Naive thymus-derived CD4-positive, alpha-beta T cell (primary cell): ENCODE measurements around the gene TMEM132A. TPM values are rescaled to one million over a fixed set of nuclear protein-coding genes. Genes with fewer than 3 reads are reported as not detected.
"Not testable (repeated sequence)": the region's sequence is repeated elsewhere in the genome, so short reads cannot be mapped to it uniquely, and the experiment has no call there.

ENCODE experiments used
- ATAC-seq: fragments of 150-1000 bp; cut with Tn5 transposase; 2 replicates; pipeline ENCODE4 v1.10.0; 2021; ENCODE audit warnings: mild to moderate bottlenecking, moderate library complexity
- CTCF ChIA-PET: fragments of 350-600 bp; sonication (Branson Sonifier 250); formaldehyde crosslinking; loops from one replicate; lab custom pipeline; 2021; ENCODE audit warnings: antibody characterized with exemption; lab: Charles Lee
- POLR2A ChIA-PET: fragments of 350-600 bp; sonication (Branson Sonifier 250); formaldehyde crosslinking; loops from one replicate; lab custom pipeline; 2021; ENCODE audit warnings: antibody characterized with exemption, inconsistent platforms; lab: Charles Lee
- DNase-seq, 9 donors: peaks; one replicate each; pipeline versions ENCODE4 v3.0.0 to v3.0.0-alpha.2; 2020 to 2022; ENCODE audit warnings: mixed read lengths in 1 of 9
- H3K27ac ChIP-seq: one replicate; pipeline ENCODE4 v1.7.0; 2013; ENCODE audit warnings: mild to moderate bottlenecking, low read depth, low read length, moderate library complexity
- H3K27me3 ChIP-seq, 2 donors: one replicate each; pipeline ENCODE4 v1.7.0; 2013; ENCODE audit warnings: low read length in 2 of 2, mild to moderate bottlenecking in 2 of 2, moderate library complexity in 2 of 2; ENCODE audit not compliant: control insufficient read depth in 2 of 2, insufficient read depth in 2 of 2
- H3K36me3 ChIP-seq, 3 experiments: 1 replicate in 2 of 3; 2 replicates in 1 of 3; pipeline ENCODE4 v1.7.0; 2013; ENCODE audit warnings: low read length in 3 of 3, mild to moderate bottlenecking in 3 of 3, moderate library complexity in 1 of 3; ENCODE audit not compliant: insufficient read depth in 3 of 3, control insufficient read depth in 2 of 3
- H3K4me1 ChIP-seq, 2 donors: one replicate each; pipeline ENCODE4 v1.7.0; 2013; ENCODE audit warnings: low read length in 2 of 2, mild to moderate bottlenecking in 2 of 2, moderate library complexity in 1 of 2; ENCODE audit not compliant: control insufficient read depth in 2 of 2, insufficient read depth in 2 of 2
- H3K4me3 ChIP-seq: 2 replicates; pipeline ENCODE4 v1.7.0; 2013; ENCODE audit warnings: mild to moderate bottlenecking, low read length
- H3K9me3 ChIP-seq, 3 experiments: 1 replicate in 2 of 3; 2 replicates in 1 of 3; pipeline ENCODE4 v1.7.0; 2013; ENCODE audit warnings: low read length in 3 of 3; ENCODE audit not compliant: control insufficient read depth in 2 of 3
- H3K27ac Mint-ChIP-seq, 9 donors: one replicate each; pipeline ENCODE4 v1.8.0; 2020 to 2022; ENCODE audit warnings: mixed read lengths in 9 of 9, mild to moderate bottlenecking in 8 of 9, moderate library complexity in 5 of 9, inconsistent platforms in 2 of 9
- H3K27me3 Mint-ChIP-seq, 5 donors: one replicate each; pipeline ENCODE4 v1.8.0; 2021 to 2022; ENCODE audit warnings: mixed read lengths in 5 of 5, mild to moderate bottlenecking in 1 of 5
- H3K36me3 Mint-ChIP-seq, 5 donors: one replicate each; pipeline ENCODE4 v1.8.0; 2020 to 2022; ENCODE audit warnings: mixed read lengths in 5 of 5, mild to moderate bottlenecking in 3 of 5, inconsistent platforms in 1 of 5
- H3K4me1 Mint-ChIP-seq, 7 donors: one replicate each; pipeline ENCODE4 v1.8.0; 2020 to 2022; ENCODE audit warnings: mixed read lengths in 7 of 7, mild to moderate bottlenecking in 3 of 7, inconsistent platforms in 1 of 7
- H3K4me3 Mint-ChIP-seq, 10 donors: one replicate each; pipeline ENCODE4 v1.8.0; 2020 to 2022; ENCODE audit warnings: mild to moderate bottlenecking in 10 of 10, mixed read lengths in 10 of 10, moderate library complexity in 6 of 10, inconsistent platforms in 2 of 10
- H3K9me3 Mint-ChIP-seq, 11 donors: one replicate each; pipeline ENCODE4 v1.8.0; 2020 to 2022; ENCODE audit warnings: mixed read lengths in 11 of 11, mild to moderate bottlenecking in 4 of 11, inconsistent platforms in 1 of 11, moderate library complexity in 1 of 11
- intact Hi-C, 2 donors: fragments of 100-400 bp; cut with micrococcal nuclease; formaldehyde crosslinking; loops; one replicate each; pipeline ENCODE4 v1.15.1; 2023
- polyA plus RNA-seq, 2 donors: library from polyadenylated mRNA; unstranded; fragments of 300-500 nt; fragmentation: Illumina TruSeq; gene quantifications; one replicate each; pipeline ENCODE4 v1.2.3, GENCODE V29; 2021
- total RNA-seq, 6 experiments: library from RNA in 5 of 6; stranded (reverse) in 5 of 6; gene quantifications; 1 replicate in 5 of 6; 2 replicates in 1 of 6; pipeline ENCODE4 v1.2.3 and lab custom pipeline; 2021 to 2026

The TMEM132A gene
- total and polyA plus RNA-seq, 7 experiments from 2014 or later, result 0.57 to 0.58 TPM; not detected in 5

GRCh38 chr11:60909680-60910280, 14.5 kb upstream of the TMEM132A start:
- CTCF ChIA-PET, H3K27me3 ChIP-seq, H3K9me3 Mint-ChIP-seq, H3K9me3 ChIP-seq, DNase-seq, H3K4me3 Mint-ChIP-seq, H3K27ac ChIP-seq, H3K4me3 ChIP-seq, ATAC-seq, H3K36me3 Mint-ChIP-seq, POLR2A ChIA-PET, H3K36me3 ChIP-seq: not testable (repeated sequence)
- Mint-ChIP-seq H3K4me1 (peaks cover 36 to 74% (median 68%) of the 10 kb centered on the region in 7 donors), H3K27me3 (peaks cover 0 to 14% (median 0%) of the 10 kb centered on the region in 5 donors), H3K27ac (peak overlapping the region in 7 of 9 donors; percentile 12 to 99 (median 28))
- intact Hi-C loops, result loop anchor here (5.0 to 10.0 kb wide), 6 partner anchors 78 to 1213 kb away; partner anchors contain the start of genes CYB561A3 (in 1 of the 2), DDB1 (in 1 of the 2), INCENP (in 1 of the 2) and SDHAF2 (in 1 of the 2)
- H3K4me1 ChIP-seq, result peaks cover 42 to 47% of the 10 kb centered on the region in 2 donors

- H3K27me3 Mint-ChIP-seq, result peaks cover 0 to 14% (median 0%) of the 10 kb centered on the region in 5 donors
- Histone ChIP-seq H3K36me3 (peaks cover 0 to 5% (median 0%) of the 10 kb centered on the region in 3 experiments), H3K4me3 (no peak overlapping the region)
Observed at GRCh38 chr11:60910281-60910687, 14.0 kb upstream of the TMEM132A start.

DNA sequence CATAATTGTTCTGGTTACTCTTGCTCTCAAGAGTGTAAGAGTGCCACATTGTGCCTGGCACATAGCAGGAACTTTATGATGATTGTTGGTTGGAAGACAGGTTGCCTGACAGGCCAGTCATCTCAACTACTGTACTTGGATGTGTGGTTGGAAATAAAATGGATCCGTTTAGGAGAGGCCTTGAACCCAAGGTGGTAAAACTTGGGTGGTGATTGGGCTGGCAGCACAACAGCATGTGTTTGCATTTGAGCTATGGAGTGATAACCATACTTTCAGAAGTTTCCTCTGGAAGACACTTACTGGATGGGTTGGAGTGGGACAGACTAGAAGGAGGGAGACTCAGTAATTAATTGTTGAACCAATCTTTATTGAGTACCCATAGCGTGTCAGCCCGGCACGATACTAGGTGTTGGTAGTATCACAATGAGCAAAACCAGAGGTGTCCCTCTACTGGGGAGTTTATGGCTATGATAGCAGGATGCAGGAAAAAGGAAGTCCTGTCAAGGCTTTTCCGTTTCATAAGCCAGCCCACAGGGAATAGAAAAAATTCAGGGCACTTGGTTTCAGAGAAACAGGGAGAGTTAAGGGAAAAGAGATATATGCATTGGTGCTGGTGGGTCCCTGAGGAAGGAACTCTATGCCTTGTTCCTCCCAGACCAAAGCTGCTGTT, 13.4 kb upstream of the TMEM132A start:
- H3K9me3 Mint-ChIP-seq, result peaks cover 0 to 6% (median 0%) of the 10 kb centered on the region in 11 donors
- intact Hi-C loops, result loop anchor here (5.0 to 10.0 kb wide), 4 partner anchors 76 to 524 kb away; partner anchors contain the start of genes CYB561A3 (in 1 of the 2), SDHAF2 (in 1 of the 2) and TMEM138 (in 1 of the 2)
- Histone ChIP-seq H3K27me3 (no peaks in the 10 kb centered on the region), H3K9me3 (no peaks in the 10 kb centered on the region), H3K36me3 (peaks cover 0 to 5% (median 0%) of the 10 kb centered on the region in 3 experiments), H3K4me3 (no peak overlapping the region), H3K27ac (peak overlapping the region; percentile 71), H3K4me1 (peaks cover 39 to 43% of the 10 kb centered on the region in 2 donors)
- ATAC-seq (no peak), DNase-seq (no peak)
- ChIA-PET POLR2A (no interaction called here), CTCF (interaction anchor here (3.6 kb wide), 1 partner anchor 11 kb away, joined by 15 read pairs; no protein-coding TSS in a partner anchor)
- peaks cover 38 to 74% (median 66%) of the 10 kb centered on the region in 7 donors for H3K4me1 Mint-ChIP-seq
- H3K36me3 Mint-ChIP-seq, result peaks cover 0 to 3% (median 0%) of the 10 kb centered on the region in 5 donors
- peak overlapping the region in 7 of 9 donors; percentile 76 to 99 (median 95) for H3K27ac Mint-ChIP-seq
- peak overlapping the region in 5 of 10 donors; percentile 6 to 91 (median 25) for H3K4me3 Mint-ChIP-seq
- H3K27me3 Mint-ChIP-seq, result peaks cover 0 to 14% (median 0%) of the 10 kb centered on the region in 5 donors

More at GRCh38 chr11:60910281-60910687, 14.0 kb upstream of the TMEM132A start:
- Mint-ChIP-seq H3K27ac (peak overlapping the region in 6 of 9 donors; percentile 76 to 99 (median 96)), H3K36me3 (peaks cover 0 to 2% (median 0%) of the 10 kb centered on the region in 5 donors), H3K4me1 (peaks cover 36 to 73% (median 65%) of the 10 kb centered on the region in 7 donors), H3K9me3 (peaks cover 0 to 6% (median 0%) of the 10 kb centered on the region in 11 donors), H3K4me3 (no peak overlapping the region)
- intact Hi-C loops, result loop anchor here (5.0 to 10.0 kb wide), 4 partner anchors 77 to 525 kb away; partner anchors contain the start of genes CYB561A3 (in 1 of the 2), SDHAF2 (in 1 of the 2) and TMEM138 (in 1 of the 2)
- Histone ChIP-seq H3K9me3 (no peaks in the 10 kb centered on the region), H3K27ac (no peak overlapping the region), H3K27me3 (no peaks in the 10 kb centered on the region), H3K4me1 (peaks cover 40 to 42% of the 10 kb centered on the region in 2 donors)
- no peak for ATAC-seq
- CTCF ChIA-PET, result no interaction called here
- no peak for DNase-seq
- POLR2A ChIA-PET, result no interaction called here

DNA sequence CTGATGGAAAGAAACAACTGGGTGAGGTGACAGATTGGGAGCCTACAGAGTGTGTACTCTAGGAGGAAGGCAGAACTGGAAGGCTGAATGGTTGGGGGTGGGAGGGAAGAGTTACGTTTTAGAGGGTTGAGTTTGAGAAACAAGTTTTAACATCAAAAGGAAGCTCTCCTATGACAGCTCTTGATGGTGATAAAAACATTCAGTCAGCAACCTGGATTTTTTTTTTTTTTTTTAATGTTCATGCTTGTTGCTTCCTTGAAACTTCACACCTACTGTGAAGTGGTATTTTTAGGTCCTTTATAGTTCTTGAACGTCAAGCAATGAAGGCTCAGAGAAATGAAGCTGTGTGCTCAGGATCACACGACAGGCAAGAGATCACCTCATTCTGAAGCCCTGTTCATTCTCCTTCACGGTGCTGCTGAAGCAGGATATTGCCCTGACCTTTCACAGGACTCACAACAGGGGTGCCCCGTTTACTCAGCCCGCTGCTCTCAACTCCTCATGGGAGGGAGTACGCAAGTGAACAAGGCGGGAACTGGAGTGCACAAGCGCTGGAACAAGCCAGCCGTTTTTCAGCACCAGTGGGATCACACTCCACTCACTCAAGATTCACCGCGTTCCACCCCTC, 11.9 kb upstream of the TMEM132A start:
- Mint-ChIP-seq H3K9me3 (peaks cover 0 to 6% (median 0%) of the 10 kb centered on the region in 11 donors), H3K4me3 (peak overlapping the region; percentile 60 to 99 (median 92)), H3K27me3 (peaks cover 0 to 14% (median 0%) of the 10 kb centered on the region in 5 donors), H3K36me3 (peaks cover 0 to 7% (median 3%) of the 10 kb centered on the region in 5 donors), H3K4me1 (peaks cover 41 to 79% (median 68%) of the 10 kb centered on the region in 7 donors), H3K27ac (peak overlapping the region; percentile 89 to 99 (median 95))
- ATAC-seq, result peak; percentile 68
- Histone ChIP-seq H3K27me3 (no peaks in the 10 kb centered on the region), H3K36me3 (peaks cover 0 to 5% (median 0%) of the 10 kb centered on the region in 3 experiments), H3K27ac (peak overlapping the region; percentile 94), H3K4me3 (peak overlapping the region; percentile 94), H3K9me3 (no peaks in the 10 kb centered on the region), H3K4me1 (peaks cover 44 to 45% of the 10 kb centered on the region in 2 donors)
- peak in 7 of 9 donors; percentile 66 to 85 (median 80) for DNase-seq
- POLR2A ChIA-PET, result interaction anchor here (0.6 to 5.1 kb wide), 14 partner anchors 8 to 1764 kb away, joined by 3 to 64 read pairs (median 4); partner anchors contain the start of genes OSBP and PRPF19
- intact Hi-C loops, result loop anchor here (5.0 to 10.0 kb wide), 4 partner anchors 75 to 522 kb away; partner anchors contain the start of genes CYB561A3 (in 1 of the 2), SDHAF2 (in 1 of the 2) and TMEM138 (in 1 of the 2)
- CTCF ChIA-PET, result interaction anchor here (0.6 to 3.6 kb wide), 4 partner anchors 9 to 130 kb away, joined by 3 to 15 read pairs (median 5); partner anchors contain the start of gene CD6

DNA sequence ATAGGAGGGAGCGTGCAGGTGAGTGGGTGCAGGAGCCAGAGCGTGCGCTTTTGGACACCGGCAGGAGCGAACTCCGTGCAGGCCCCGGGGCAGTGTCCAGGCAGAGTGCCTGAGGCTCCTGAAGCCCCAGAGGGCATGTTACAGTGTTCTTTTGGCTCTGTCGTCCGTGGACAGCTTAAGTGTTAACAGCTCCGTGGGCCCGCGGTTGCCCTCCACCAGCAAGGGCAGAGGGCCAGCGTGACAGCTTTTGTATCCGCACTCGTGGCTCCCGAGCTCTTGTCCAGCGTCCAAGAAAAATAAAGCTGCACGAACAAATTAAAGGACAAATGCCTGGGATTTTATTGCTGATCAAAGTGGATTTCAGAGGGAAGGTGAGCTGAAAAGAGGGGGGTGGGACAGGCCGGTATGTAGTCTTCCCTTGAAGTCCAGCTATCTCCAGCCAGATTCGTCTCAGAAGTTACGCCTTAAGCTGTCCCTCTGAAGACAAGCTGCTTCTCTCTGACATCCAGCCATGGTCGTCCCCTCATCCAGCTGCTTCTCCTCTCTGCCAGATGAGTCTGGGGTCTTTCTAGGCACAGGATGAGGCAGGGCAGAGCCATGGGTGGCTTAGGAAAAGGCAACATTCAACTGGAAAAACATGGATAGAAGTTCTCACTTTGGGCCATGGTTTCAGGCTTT, 11.3 kb upstream of the TMEM132A start:
- peaks cover 0 to 5% (median 0%) of the 10 kb centered on the region in 3 experiments for H3K36me3 ChIP-seq
- H3K36me3 Mint-ChIP-seq, result peaks cover 0 to 7% (median 3%) of the 10 kb centered on the region in 5 donors
- H3K27me3 ChIP-seq, result no peaks in the 10 kb centered on the region
- CTCF ChIA-PET, result interaction anchor here (0.5 to 3.6 kb wide), 7 partner anchors 10 to 158 kb away, joined by 3 to 15 read pairs (median 3); partner anchors contain the start of gene CD6
- H3K4me1 Mint-ChIP-seq, result peaks cover 38 to 74% (median 62%) of the 10 kb centered on the region in 7 donors
- H3K27me3 Mint-ChIP-seq, result peaks cover 0 to 14% (median 0%) of the 10 kb centered on the region in 5 donors
- DNase-seq (no peak), ATAC-seq (no peak)
- intact Hi-C loops, result loop anchor here (1.0 to 10.0 kb wide), 6 partner anchors 71 to 522 kb away; partner anchors contain the start of genes CCDC86 (in 1 of the 2), CPSF7 (in 1 of the 2), CYB561A3 (in 1 of the 2) and SDHAF2 (in 1 of the 2)
- peak overlapping the region; percentile 94 for H3K4me3 ChIP-seq
- peaks cover 0 to 6% (median 0%) of the 10 kb centered on the region in 11 donors for H3K9me3 Mint-ChIP-seq
- peaks cover 43 to 45% of the 10 kb centered on the region in 2 donors for H3K4me1 ChIP-seq
- POLR2A ChIA-PET, result interaction anchor here (0.7 to 5.1 kb wide), 15 partner anchors 9 to 1753 kb away, joined by 3 to 64 read pairs (median 5); partner anchors contain the start of genes CPSF7, PRPF19 and SDHAF2
- H3K27ac ChIP-seq, result peak overlapping the region; percentile 94
- H3K27ac Mint-ChIP-seq, result peak overlapping the region; percentile 91 to 99 (median 96)
- no peaks in the 10 kb centered on the region for H3K9me3 ChIP-seq
- peak overlapping the region; percentile 91 to 99 (median 98) for H3K4me3 Mint-ChIP-seq
